ENCODE data around the gene ACAD8.

- TF ChIP-seq HDGF (IDR thresholded peaks at IDR 0.05; ENCODE audit: borderline replicate concordance) (no peak), ZNF384 (IDR thresholded peaks at IDR 0.05) (no peak), FOXM1 (IDR thresholded peaks at IDR 0.05; ENCODE audit: borderline replicate concordance) (no peak), L3MBTL2 (conservative IDR thresholded peaks at IDR 0.05) (no peak), FOXA1 (IDR thresholded peaks at IDR 0.05) (no peak), BHLHE40 (IDR thresholded peaks at IDR 0.05; ENCODE audit: borderline replicate concordance) (no peak), CTBP1 (IDR thresholded peaks at IDR 0.05; ENCODE audit: borderline replicate concordance) (no peak), SUZ12 (IDR thresholded peaks at IDR 0.05) (no peak), SP1 (IDR thresholded peaks at IDR 0.05) (no peak), NFRKB (IDR thresholded peaks at IDR 0.05) (no peak), TARDBP (IDR thresholded peaks at IDR 0.05) (no peak)
Measured at GRCh38 chr11:134258577-134258976, 5.2 kb downstream of the ACAD8 start.

Measured in HEK293T (cell line).